Amniotic epithelial cell (primary cell): ENCODE data around the gene RSAD2.
A peak's percentile ranks its signal among the peaks of the same experiment; 100 is the strongest.

Experiments used
- DNase-seq: peaks from one replicate; pipeline ENCODE4 v3.0.0-alpha.2; 2010; ENCODE audit warnings: low read depth

RSAD2 gene

DNA sequence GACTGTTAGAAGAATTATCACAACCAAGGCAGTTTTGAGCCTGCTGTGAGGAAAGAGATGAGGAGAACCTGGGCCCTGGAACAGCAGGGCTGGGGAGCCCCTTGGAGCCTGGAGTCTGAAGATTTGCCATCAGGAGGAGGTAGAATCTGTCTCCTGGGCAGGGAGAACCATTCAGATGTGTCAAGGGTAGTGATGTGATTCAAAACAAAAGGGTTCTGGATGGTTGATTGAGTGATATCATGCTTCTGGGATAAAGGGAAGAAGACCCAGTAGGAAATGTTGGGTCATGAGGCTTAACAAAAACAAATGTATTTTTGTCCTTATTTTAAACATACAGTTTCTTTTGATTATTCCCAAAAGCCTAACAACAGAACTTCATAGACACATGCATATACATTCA is 68.2 kb downstream of the RSAD2 start:
- no peak for DNase-seq

DNA sequence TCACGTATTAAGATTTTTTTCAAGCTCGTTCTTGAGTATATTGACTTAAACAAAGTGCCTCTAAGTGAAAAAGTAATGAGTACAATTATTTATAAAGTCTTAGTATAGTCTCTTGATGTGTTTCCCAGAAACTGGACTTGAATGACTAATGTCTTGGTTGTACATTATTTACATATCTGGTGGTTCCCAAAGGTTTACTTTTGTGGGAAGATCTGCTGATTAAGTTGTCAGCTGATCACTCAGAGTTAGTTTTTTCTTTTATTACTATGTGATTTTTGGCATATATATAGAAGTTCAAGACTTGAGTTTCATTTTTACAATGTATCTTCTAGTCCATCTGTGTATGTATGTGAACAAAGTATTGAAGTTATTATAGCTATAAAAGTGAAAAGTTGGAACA is 69.1 kb downstream of the RSAD2 start:
- DNase-seq: peak; percentile 91
